Panc1 (cell line): ENCODE data around the gene NECAP2. TPM values are rescaled to one million over a fixed set of nuclear protein-coding genes. Genes with fewer than 3 reads are reported as not detected.

Experiments used
- ATAC-seq: fragments of 200-7000 bp; cut with Tn5 transposase; 2 replicates; pipeline ENCODE4 v1.9.1; 2020; ENCODE audit warnings: mild to moderate bottlenecking, moderate library complexity
- BruUV-seq: library from RNA; stranded (reverse); fragments of 400-500 nt; replicated peaks from 2 replicates; lab custom pipeline; 2021; lab: Mats Ljungman, UMichigan
- CTCF ChIA-PET: fragments of 300-600 bp; sonication (Branson Sonifier 250); formaldehyde crosslinking; loops from one replicate; lab custom pipeline; 2022; ENCODE audit warnings: antibody characterized with exemption; lab: Charles Lee
- POLR2A ChIA-PET: fragments of 300-600 bp; sonication (Branson Sonifier 250); formaldehyde crosslinking; loops from one replicate; lab custom pipeline; 2022; ENCODE audit warnings: antibody characterized with exemption; lab: Charles Lee
- DNase-seq: peaks from one replicate; pipeline ENCODE4 v3.0.0-alpha.2; 2010; ENCODE audit warnings: low read depth, low spot score
- H3K27ac ChIP-seq: 2 replicates; pipeline ENCODE4 v1.5.1; 2011; ENCODE audit warnings: mild to moderate bottlenecking, low read length, inconsistent platforms
- H3K27me3 ChIP-seq: fragments of 200-500 bp; sonication (Bioruptor generic); 2 replicates; pipeline ENCODE4 v1.6.0; 2014; ENCODE audit warnings: low read length, inconsistent platforms; ENCODE audit not compliant: control insufficient read depth, insufficient read depth
- H3K36me3 ChIP-seq: fragments of 200-500 bp; sonication (Bioruptor generic); 2 replicates; pipeline ENCODE4 v1.5.1; 2014; ENCODE audit warnings: inconsistent platforms, mild to moderate bottlenecking, low read length, moderate library complexity; ENCODE audit not compliant: control insufficient read depth, insufficient read depth
- H3K4me1 ChIP-seq: 2 replicates; pipeline ENCODE4 v1.5.1; 2011; ENCODE audit warnings: inconsistent platforms, mild to moderate bottlenecking, low read length, moderate library complexity; ENCODE audit not compliant: control insufficient read depth, insufficient read depth
- H3K4me3 ChIP-seq, 2 experiments: 2 replicates each; pipeline ENCODE4 v1.5.1; 2011 to 2012; ENCODE audit warnings: low read depth in 2 of 2, low read length in 2 of 2, mild to moderate bottlenecking in 2 of 2, inconsistent platforms in 1 of 2, moderate library complexity in 1 of 2
- H3K9me3 ChIP-seq: fragments of 200-500 bp; sonication (Bioruptor generic); 2 replicates; pipeline ENCODE4 v1.5.1; 2014; ENCODE audit warnings: low read depth, mild to moderate bottlenecking, inconsistent platforms, low read length, moderate library complexity; ENCODE audit not compliant: control insufficient read depth, insufficient read depth
- CTCF ChIP-seq: fragments of 450-650 bp; IDR thresholded peaks from 2 replicates; pipeline ENCODE4 v1.5.1; 2017; ENCODE audit warnings: mild to moderate bottlenecking
- POLR2AphosphoS5 ChIP-seq: IDR thresholded peaks from 2 replicates; pipeline ENCODE4 v1.6.1; 2012; ENCODE audit warnings: mild to moderate bottlenecking, low read depth, low read length, moderate library complexity
- REST ChIP-seq, 2 experiments: IDR thresholded peaks; 2 replicates each; pipeline ENCODE4 v1.6.1; 2011 to 2012; ENCODE audit warnings: low read depth in 2 of 2, control low read depth in 1 of 2, low read length in 1 of 2, mild to moderate bottlenecking in 1 of 2, moderate library complexity in 1 of 2; ENCODE audit not compliant: insufficient read depth in 1 of 2
- SIN3A ChIP-seq: IDR thresholded peaks from 2 replicates; pipeline ENCODE4 v1.6.1; 2012; ENCODE audit warnings: low read depth, mild to moderate bottlenecking, low read length, moderate library complexity, borderline replicate concordance; ENCODE audit not compliant: insufficient read depth
- TCF7L2 ChIP-seq: IDR thresholded peaks from 2 replicates; pipeline ENCODE4 v1.6.1; 2011; ENCODE audit warnings: mild to moderate bottlenecking, low read depth, low read length, inconsistent platforms
- in situ Hi-C: cut with HindIII; loops from 2 replicates; pipeline ENCODE4 v1.10.0; 2016; ENCODE audit warnings: low sequenced_read_pairs, low pct_unique_long_range_greater_than_20kb
- intact Hi-C: fragments of 100-400 bp; cut with micrococcal nuclease; formaldehyde crosslinking; loops from one replicate; pipeline ENCODE4 v1.10.0; 2022; ENCODE audit not compliant: unreplicated experiment
- total RNA-seq: library from RNA; stranded (reverse); gene quantifications from one replicate; pipeline ENCODE4 v1.2.1, GENCODE V29; 2021; ENCODE audit not compliant: unreplicated experiment

Gene NECAP2
- total RNA-seq, 1 experiment from 2014 or later = 56.8 TPM

GRCh38 chr1:16418823-16419425 is 21.6 kb upstream of the NECAP2 start:
- Histone ChIP-seq H3K4me3 (no peak overlapping the region), H3K27me3 (no peaks in the 10 kb centered on the region), H3K27ac (no peak overlapping the region), H3K9me3 (no peaks in the 10 kb centered on the region), H3K36me3 (no peaks in the 10 kb centered on the region), H3K4me1 (no peaks in the 10 kb centered on the region; the same call in 1 of the 2 replicates)
- BruUV-seq = no TSS peak
- CTCF ChIA-PET = no interaction called here
- POLR2A ChIA-PET = no interaction called here
- in situ Hi-C loops = no loop called here
- DNase-seq (no peak), ATAC-seq (no peak)
- TF ChIP-seq SIN3A = no peak
- TF ChIP-seq CTCF = no peak
- TF ChIP-seq POLR2AphosphoS5 = no peak
- TF ChIP-seq REST (IDR thresholded peaks at IDR 0.05; ENCODE audit: insufficient read depth in 1 of 2, low read depth in 2 of 2, low read length in 1 of 2) = no peak
- no peak for TF ChIP-seq TCF7L2
- intact Hi-C loops = no loop called here

- Histone ChIP-seq H3K36me3 (no peaks in the 10 kb centered on the region), H3K4me1 (no peaks in the 10 kb centered on the region; the same call in 1 of the 2 replicates), H3K9me3 (no peaks in the 10 kb centered on the region), H3K27me3 (no peaks in the 10 kb centered on the region), H3K4me3 (no peak overlapping the region), H3K27ac (no peak overlapping the region)
- ChIA-PET CTCF (no interaction called here), POLR2A (no interaction called here)
- intact Hi-C loops = no loop called here
- DNase-seq (no peak), ATAC-seq (no peak)
- TF ChIP-seq TCF7L2 = no peak
- TF ChIP-seq POLR2AphosphoS5 = no peak
- TF ChIP-seq REST (IDR thresholded peaks at IDR 0.05; ENCODE audit: insufficient read depth in 1 of 2, low read depth in 2 of 2, low read length in 1 of 2) = no peak
- TF ChIP-seq SIN3A = no peak
- no peak for TF ChIP-seq CTCF
- no TSS peak for BruUV-seq
- in situ Hi-C loops = no loop called here
These were observed 20.0 kb upstream of the NECAP2 start for GRCh38 chr1:16420424-16421118.
